Skeletal muscle satellite cell (primary cell): ENCODE measurements around the gene APP.

ENCODE experiments used
- H3K27me3 ChIP-seq: 2 replicates; pipeline ENCODE4 v1.7.0; 2013; ENCODE audit warnings: low read length; ENCODE audit not compliant: control insufficient read depth, insufficient read depth
- H3K36me3 ChIP-seq: 2 replicates; pipeline ENCODE4 v1.7.0; 2013; ENCODE audit warnings: mild to moderate bottlenecking, control low read depth, low read length; ENCODE audit not compliant: insufficient read depth
- H3K4me1 ChIP-seq: 2 replicates; pipeline ENCODE4 v1.7.0; 2013; ENCODE audit warnings: low read length; ENCODE audit not compliant: control insufficient read depth, insufficient read depth
- H3K4me2 ChIP-seq: 2 replicates; pipeline ENCODE4 v1.7.0; 2013; ENCODE audit warnings: mild to moderate bottlenecking, low read length
- H3K4me3 ChIP-seq: 2 replicates; pipeline ENCODE4 v1.7.0; 2013; ENCODE audit warnings: low read length
- H3K9ac ChIP-seq: 2 replicates; pipeline ENCODE4 v1.7.0; 2013; ENCODE audit warnings: mild to moderate bottlenecking, low read depth, low read length, moderate library complexity
- H3K9me3 ChIP-seq: replicated peaks from 2 replicates; pipeline ENCODE4 v1.7.0; 2013; ENCODE audit warnings: mild to moderate bottlenecking, control low read depth, low read length

Gene APP

GRCh38 chr21:26124896-26125295, 45.7 kb downstream of the APP start:
- H3K4me3 ChIP-seq: peak overlapping the region; percentile 33
- H3K4me1 ChIP-seq: peaks cover 46% of the 10 kb centered on the region
- no peak overlapping the region for H3K9ac ChIP-seq
- no peaks in the 10 kb centered on the region for H3K36me3 ChIP-seq
- H3K9me3 ChIP-seq: no peaks in the 10 kb centered on the region
- H3K4me2 ChIP-seq: peak overlapping the region; percentile 64
- no peaks in the 10 kb centered on the region for H3K27me3 ChIP-seq

DNA sequence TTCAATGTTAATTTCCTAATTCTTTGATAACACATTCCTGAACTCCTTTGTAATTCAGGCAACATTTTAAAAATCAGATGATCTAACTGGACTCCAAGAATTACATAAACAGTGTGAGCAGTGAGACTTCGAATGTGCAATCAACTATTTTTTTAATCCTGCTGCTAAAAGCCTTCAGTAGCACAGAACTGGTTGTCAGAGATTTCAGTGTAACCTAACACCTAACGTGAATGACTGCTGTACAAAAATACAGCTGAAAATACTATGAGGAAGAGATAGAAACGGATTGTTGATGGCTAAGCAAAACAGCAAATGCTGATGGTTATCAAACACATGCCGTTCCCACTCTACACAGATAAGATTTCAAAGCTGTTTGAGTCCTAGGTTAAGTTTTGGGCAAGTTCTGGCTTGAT, 46.1 kb downstream of the APP start:
- no peaks in the 10 kb centered on the region for H3K27me3 ChIP-seq
- H3K36me3 ChIP-seq: no peaks in the 10 kb centered on the region
- H3K4me3 ChIP-seq: peak overlapping the region; percentile 33
- H3K4me1 ChIP-seq: peaks cover 46% of the 10 kb centered on the region
- no peaks in the 10 kb centered on the region for H3K9me3 ChIP-seq
- H3K9ac ChIP-seq: no peak overlapping the region
- H3K4me2 ChIP-seq: peak overlapping the region; percentile 64

DNA sequence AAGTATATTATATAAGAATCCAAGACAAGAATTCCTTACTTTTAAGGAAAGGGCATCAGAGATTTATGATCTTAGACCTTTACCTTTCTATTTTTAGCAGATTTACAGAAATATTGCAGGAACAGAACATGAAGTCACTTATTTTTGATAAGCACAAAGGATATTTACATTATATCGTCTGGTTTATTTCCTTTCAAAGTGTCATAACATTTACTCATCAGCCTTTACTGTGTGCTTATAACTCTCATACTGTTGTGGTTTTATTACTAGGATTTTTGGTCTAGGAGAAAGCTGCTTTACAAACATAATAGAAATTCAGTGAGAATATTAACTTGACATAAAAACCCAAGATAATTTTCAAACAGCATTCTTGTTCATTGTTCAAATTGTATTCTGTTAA, 47.6 kb downstream of the APP start:
- Histone ChIP-seq H3K27me3 (no peaks in the 10 kb centered on the region), H3K4me1 (peaks cover 36% of the 10 kb centered on the region), H3K9me3 (no peaks in the 10 kb centered on the region), H3K36me3 (no peaks in the 10 kb centered on the region), H3K4me3 (no peak overlapping the region), H3K9ac (no peak overlapping the region), H3K4me2 (peak overlapping the region; percentile 5)

- no peak overlapping the region for H3K4me3 ChIP-seq
- H3K4me2 ChIP-seq: no peak overlapping the region
- peaks cover 40% of the 10 kb centered on the region for H3K4me1 ChIP-seq
- H3K36me3 ChIP-seq: no peaks in the 10 kb centered on the region
- no peaks in the 10 kb centered on the region for H3K9me3 ChIP-seq
- no peaks in the 10 kb centered on the region for H3K27me3 ChIP-seq
- H3K9ac ChIP-seq: no peak overlapping the region
Observed at GRCh38 chr21:26120828-26121227, 49.7 kb downstream of the APP start.

GRCh38 chr21:26119906-26120305, 50.7 kb downstream of the APP start:
- H3K9me3 ChIP-seq: no peaks in the 10 kb centered on the region
- H3K9ac ChIP-seq: no peak overlapping the region
- peaks cover 33% of the 10 kb centered on the region for H3K4me1 ChIP-seq
- H3K4me2 ChIP-seq: no peak overlapping the region
- H3K27me3 ChIP-seq: no peaks in the 10 kb centered on the region
- H3K4me3 ChIP-seq: no peak overlapping the region
- no peaks in the 10 kb centered on the region for H3K36me3 ChIP-seq

GRCh38 chr21:26118938-26119540, 51.5 kb downstream of the APP start:
- H3K4me3 ChIP-seq: no peak overlapping the region
- no peaks in the 10 kb centered on the region for H3K36me3 ChIP-seq
- H3K9me3 ChIP-seq: no peaks in the 10 kb centered on the region
- no peaks in the 10 kb centered on the region for H3K27me3 ChIP-seq
- H3K4me1 ChIP-seq: peaks cover 24% of the 10 kb centered on the region
- no peak overlapping the region for H3K4me2 ChIP-seq
- H3K9ac ChIP-seq: no peak overlapping the region

DNA sequence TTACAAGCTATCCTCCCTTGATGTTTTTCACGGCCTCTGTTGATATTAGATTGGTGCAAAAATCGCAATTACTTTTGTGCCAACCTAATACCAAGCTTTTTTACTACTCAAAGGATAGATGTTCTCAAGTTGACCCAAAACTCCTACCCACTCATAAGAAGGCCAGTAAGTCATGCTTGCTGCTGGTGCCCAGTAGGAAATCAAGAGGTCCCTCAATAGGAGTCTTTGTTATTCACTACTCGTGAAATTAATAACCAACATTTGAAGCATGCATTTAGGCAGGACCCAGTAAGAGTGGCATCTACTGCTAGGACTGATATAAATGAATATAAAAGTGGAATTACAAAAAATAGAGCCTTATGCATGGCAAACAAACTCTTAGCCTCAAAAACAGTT, 52.6 kb downstream of the APP start:
- H3K4me1 ChIP-seq: peaks cover 13% of the 10 kb centered on the region

GRCh38 chr21:26117324-26117971, 53.1 kb downstream of the APP start:
- Histone ChIP-seq H3K4me1 (peaks cover 15% of the 10 kb centered on the region), H3K27me3 (no peaks in the 10 kb centered on the region), H3K36me3 (no peaks in the 10 kb centered on the region), H3K4me2 (no peak overlapping the region), H3K9ac (no peak overlapping the region), H3K4me3 (no peak overlapping the region), H3K9me3 (no peaks in the 10 kb centered on the region)

More for the DNA sequence above, 52.6 kb downstream of the APP start:
- Histone ChIP-seq H3K36me3 (no peaks in the 10 kb centered on the region), H3K9me3 (no peaks in the 10 kb centered on the region), H3K4me2 (no peak overlapping the region), H3K4me3 (no peak overlapping the region), H3K9ac (no peak overlapping the region), H3K27me3 (no peaks in the 10 kb centered on the region)

DNA sequence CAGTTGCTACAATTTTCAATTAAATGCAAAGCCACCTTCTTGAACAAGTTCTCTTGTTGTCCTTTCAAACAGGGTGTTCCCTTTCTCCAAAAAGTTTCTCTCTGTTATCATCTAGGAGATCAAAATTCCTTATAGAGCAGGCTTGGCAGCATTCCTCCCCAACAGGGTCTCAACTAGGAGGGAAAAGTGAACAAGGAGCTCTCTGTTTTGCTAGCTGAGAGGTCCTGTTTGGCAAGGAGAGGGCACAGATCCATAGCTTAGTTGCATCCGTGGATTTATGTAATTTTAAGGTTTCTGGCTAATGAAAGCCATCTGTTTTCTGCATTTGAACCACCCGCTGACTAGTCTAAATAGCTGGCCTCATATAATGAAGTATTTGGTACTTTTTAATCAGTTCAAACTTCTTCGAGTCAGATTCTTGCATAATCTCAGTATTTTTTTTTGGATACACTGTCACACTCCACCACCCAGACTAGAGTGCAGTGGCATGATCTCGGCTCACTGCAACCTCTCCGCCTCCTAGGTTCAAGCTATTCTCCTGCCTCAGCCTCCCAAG, 54.0 kb downstream of the APP start:
- no peak overlapping the region for H3K9ac ChIP-seq

DNA sequence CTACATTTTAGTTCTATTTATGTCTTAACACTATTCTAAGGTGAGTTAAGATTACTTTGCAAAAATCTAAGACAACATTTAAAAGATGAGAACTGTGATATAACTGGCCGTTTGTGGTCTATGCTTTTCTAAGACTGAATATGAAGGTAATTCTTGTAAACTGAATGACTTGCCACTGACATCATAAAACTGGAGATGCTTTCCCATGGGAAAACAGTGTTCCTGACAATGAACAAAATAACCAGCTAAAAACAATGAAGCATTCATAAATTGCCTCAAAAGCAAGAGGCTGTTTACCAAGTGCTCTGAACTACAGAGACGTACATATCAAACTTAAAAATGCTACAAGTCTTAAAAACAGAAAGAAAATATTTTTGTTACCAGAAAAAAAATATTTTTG, 54.7 kb downstream of the APP start:
- no peak overlapping the region for H3K9ac ChIP-seq
- peaks cover 8% of the 10 kb centered on the region for H3K36me3 ChIP-seq
- H3K27me3 ChIP-seq: no peaks in the 10 kb centered on the region
- no peak overlapping the region for H3K4me2 ChIP-seq
- H3K4me1 ChIP-seq: peaks cover 17% of the 10 kb centered on the region
- no peaks in the 10 kb centered on the region for H3K9me3 ChIP-seq
- H3K4me3 ChIP-seq: no peak overlapping the region

More for the DNA sequence above, 54.0 kb downstream of the APP start:
- no peak overlapping the region for H3K4me3 ChIP-seq
- peaks cover 2% of the 10 kb centered on the region for H3K36me3 ChIP-seq
- no peaks in the 10 kb centered on the region for H3K9me3 ChIP-seq
- peak overlapping the region; percentile 21 for H3K4me2 ChIP-seq
- peaks cover 17% of the 10 kb centered on the region for H3K4me1 ChIP-seq
- no peaks in the 10 kb centered on the region for H3K27me3 ChIP-seq

DNA sequence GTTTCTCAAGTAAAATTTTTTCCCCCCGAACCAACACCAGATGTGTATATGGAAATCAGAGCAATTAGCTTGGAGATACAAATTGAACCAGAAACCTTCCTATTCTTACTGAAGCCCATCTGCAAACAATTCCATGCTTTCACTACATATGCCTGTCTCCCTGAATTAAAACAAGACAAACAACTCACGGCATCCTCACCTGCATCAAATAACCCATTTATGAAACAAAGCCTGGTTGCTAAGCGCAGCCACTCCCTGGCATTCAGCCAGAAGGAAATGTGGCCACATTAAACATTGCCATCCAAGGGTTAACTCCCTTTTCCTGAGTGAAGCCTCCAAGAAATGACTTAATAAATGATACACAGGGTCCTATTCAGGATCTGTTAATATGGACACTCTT, 55.3 kb downstream of the APP start:
- Histone ChIP-seq H3K9me3 (no peaks in the 10 kb centered on the region), H3K4me3 (no peak overlapping the region), H3K27me3 (no peaks in the 10 kb centered on the region), H3K9ac (no peak overlapping the region), H3K4me1 (peaks cover 17% of the 10 kb centered on the region), H3K4me2 (no peak overlapping the region), H3K36me3 (peaks cover 10% of the 10 kb centered on the region)

- Histone ChIP-seq H3K9ac (no peak overlapping the region), H3K27me3 (no peaks in the 10 kb centered on the region), H3K4me2 (no peak overlapping the region), H3K4me1 (peaks cover 17% of the 10 kb centered on the region), H3K4me3 (no peak overlapping the region), H3K9me3 (no peaks in the 10 kb centered on the region), H3K36me3 (peaks cover 22% of the 10 kb centered on the region)
Observed at GRCh38 chr21:26112975-26113374, 57.6 kb downstream of the APP start.
